A549 (cell line): ENCODE data around the gene ZNF638. TPM values are rescaled to one million over a fixed set of nuclear protein-coding genes. Genes with fewer than 3 reads are reported as not detected.
A peak's percentile ranks its signal among the peaks of the same experiment; 100 is the strongest.

ENCODE experiments used
- ATAC-seq, 2 experiments: fragments of 200-7000 bp in 1 of 2; fragments of >200 bp in 1 of 2; cut with Nextera tagmentation in 1 of 2; cut with Tn5 transposase in 1 of 2; 3 replicates each; pipeline versions ENCODE4 v1.8.0 to v1.9.1; 2018 to 2020; ENCODE audit warnings: mild to moderate bottlenecking in 1 of 2, moderate library complexity in 1 of 2
- CTCF ChIA-PET: fragments of 300-600 bp; sonication (Branson Sonifier 250); formaldehyde crosslinking; extraction: SDS; loops from one replicate; lab custom pipeline; 2021; ENCODE audit warnings: antibody characterized with exemption, inconsistent platforms; lab: Yijun Ruan, JAX
- POLR2A ChIA-PET: fragments of 350-600 bp; formaldehyde crosslinking; extraction: SDS; loops from one replicate; lab custom pipeline; 2021; ENCODE audit warnings: antibody characterized with exemption, inconsistent platforms; lab: Yijun Ruan, JAX
- DNase-seq, 2 experiments: peaks; one replicate each; pipeline versions ENCODE4 v3.0.0 to v3.0.0-alpha.2; 2011 to 2016; ENCODE audit warnings: low read depth in 1 of 2, low spot score in 1 of 2
- FAIRE-seq: peaks from 2 replicates; lab custom pipeline; 2011; peaks lifted over from hg19 to GRCh38; lab: Jason Lieb, UNC
- H3K27ac ChIP-seq, 2 experiments: fragments of >200 bp; sonication (Bioruptor Twin); formaldehyde crosslinking; 3 replicates each; pipeline ENCODE4 v1.5.1; 2016 to 2017
- H3K4me1 ChIP-seq: fragments of >200 bp; sonication (Bioruptor Twin); formaldehyde crosslinking; 3 replicates; pipeline ENCODE4 v1.6.1; 2016
- H3K4me2 ChIP-seq: fragments of >200 bp; sonication (Bioruptor Twin); formaldehyde crosslinking; 3 replicates; pipeline ENCODE4 v1.6.1; 2016
- H3K4me3 ChIP-seq: fragments of >200 bp; sonication (Bioruptor Twin); formaldehyde crosslinking; 3 replicates; pipeline ENCODE4 v1.5.1; 2016
- H3K9me3 ChIP-seq: fragments of >200 bp; sonication (Bioruptor Twin); formaldehyde crosslinking; 3 replicates; pipeline ENCODE4 v1.6.1; 2016
- CBX8 ChIP-seq: fragments of 200-600 bp; sonication (generic); IDR thresholded peaks from 2 replicates; pipeline ENCODE4 v1.6.1; 2016
- CEBPB ChIP-seq, 2 experiments: fragments of >200 bp in 1 of 2; sonication (Bioruptor Twin) in 1 of 2; formaldehyde crosslinking in 1 of 2; IDR thresholded peaks; 2 replicates each; pipeline ENCODE4 v1.6.1; 2012 to 2016
- CHD2 ChIP-seq: fragments of 150-350 bp; IDR thresholded peaks from 2 replicates; pipeline ENCODE4 v1.6.1; 2014; ENCODE audit warnings: low read length; ENCODE audit not compliant: partially characterized antibody
- ESRRA ChIP-seq: fragments of 150-350 bp; IDR thresholded peaks from 2 replicates; pipeline ENCODE4 v1.6.1; 2014; ENCODE audit warnings: mild to moderate bottlenecking, low read length, borderline replicate concordance
- FOSB ChIP-seq: fragments of 250-450 bp; sonication (Bioruptor Pico); IDR thresholded peaks from 2 replicates; pipeline ENCODE4 v1.5.0; 2020; ENCODE audit warnings: mild to moderate bottlenecking, moderate library complexity
- HEYL ChIP-seq: fragments of 250-450 bp; sonication (Bioruptor Pico); IDR thresholded peaks from 2 replicates; pipeline ENCODE4 v1.8.0; 2021; ENCODE audit warnings: mild to moderate bottlenecking, moderate library complexity
- KDM5A ChIP-seq: fragments of 200-600 bp; sonication (generic); IDR thresholded peaks from 2 replicates; pipeline ENCODE4 v1.6.1; 2016; ENCODE audit warnings: antibody characterized with exemption, mild to moderate bottlenecking
- MAFK ChIP-seq: fragments of 450-650 bp; IDR thresholded peaks from 2 replicates; pipeline ENCODE4 v1.6.1; 2014; ENCODE audit not compliant: partially characterized antibody
- NFE2L2 ChIP-seq: fragments of 150-350 bp; conservative IDR thresholded peaks from 2 replicates; pipeline ENCODE4 v1.6.1; 2014; ENCODE audit warnings: low read length
- PHF8 ChIP-seq: fragments of 200-600 bp; sonication (generic); IDR thresholded peaks from 2 replicates; pipeline ENCODE4 v1.6.1; 2016; ENCODE audit warnings: low read depth, mild to moderate bottlenecking, antibody characterized with exemption, moderate library complexity, borderline replicate concordance
- RNF2 ChIP-seq: fragments of 200-600 bp; sonication (generic); IDR thresholded peaks from 2 replicates; pipeline ENCODE4 v1.6.1; 2016; ENCODE audit warnings: low read depth, mild to moderate bottlenecking, antibody characterized with exemption, moderate library complexity, borderline replicate concordance
- SMC3 ChIP-seq: fragments of >200 bp; sonication (Bioruptor Twin); formaldehyde crosslinking; IDR thresholded peaks from 3 replicates; pipeline ENCODE4 v1.6.1; 2018; ENCODE audit warnings: inconsistent platforms
- ZC3H11A ChIP-seq: fragments of 450-650 bp; IDR thresholded peaks from 2 replicates; pipeline ENCODE4 v1.6.1; 2014; ENCODE audit warnings: antibody characterized with exemption, mild to moderate bottlenecking
- ZFP36 ChIP-seq: fragments of 450-650 bp; IDR thresholded peaks from 2 replicates; pipeline ENCODE4 v1.6.1; 2014; ENCODE audit warnings: borderline replicate concordance; ENCODE audit not compliant: partially characterized antibody
- WGBS: methylation state at CpG from one replicate; pipeline ENCODE4 v1.1.6; 2017; ENCODE audit errors: missing lambda C conversion rate; 5-methylcytosine and 5-hydroxymethylcytosine counted together
- polyA plus RNA-seq, 4 experiments: library from polyadenylated mRNA; depleted of rRNA in 3 of 4; stranded (reverse); fragments of >200 nt; fragmentation: RNase III in 1 of 4; extraction: RNeasy Plus Mini Kit Qiagen cat#74134 plus additional on column Dnase treatment in 1 of 4; gene quantifications; 2 replicates in 3 of 4; 3 replicates in 1 of 4; pipeline ENCODE4 v1.2.3, GENCODE V29; 2011 to 2017
- TF ChIP-seq, protein P1 (sequence below): fragments of 200-600 bp; sonication (generic); IDR thresholded peaks from 2 replicates; pipeline ENCODE4 v1.6.1; 2016; ENCODE audit warnings: antibody characterized with exemption, mild to moderate bottlenecking, moderate library complexity
- TF ChIP-seq, protein P2 (sequence below): fragments of 450-650 bp; IDR thresholded peaks from 2 replicates; pipeline ENCODE4 v1.6.1; 2014; ENCODE audit warnings: antibody characterized with exemption
- TF ChIP-seq, protein P3 (sequence below): fragments of >200 bp; sonication (Bioruptor Twin); formaldehyde crosslinking; IDR thresholded peaks from 2 replicates; pipeline ENCODE4 v1.6.1; 2016
- TF ChIP-seq, protein P4 (sequence below): IDR thresholded peaks from 2 replicates; pipeline ENCODE4 v1.6.1; 2012; ENCODE audit warnings: low read depth, borderline replicate concordance

ZNF638 gene
- polyA plus RNA-seq, 2 of the 4 experiments (the other 2 are of a cell fraction), result 74.2 to 160 TPM

DNA sequence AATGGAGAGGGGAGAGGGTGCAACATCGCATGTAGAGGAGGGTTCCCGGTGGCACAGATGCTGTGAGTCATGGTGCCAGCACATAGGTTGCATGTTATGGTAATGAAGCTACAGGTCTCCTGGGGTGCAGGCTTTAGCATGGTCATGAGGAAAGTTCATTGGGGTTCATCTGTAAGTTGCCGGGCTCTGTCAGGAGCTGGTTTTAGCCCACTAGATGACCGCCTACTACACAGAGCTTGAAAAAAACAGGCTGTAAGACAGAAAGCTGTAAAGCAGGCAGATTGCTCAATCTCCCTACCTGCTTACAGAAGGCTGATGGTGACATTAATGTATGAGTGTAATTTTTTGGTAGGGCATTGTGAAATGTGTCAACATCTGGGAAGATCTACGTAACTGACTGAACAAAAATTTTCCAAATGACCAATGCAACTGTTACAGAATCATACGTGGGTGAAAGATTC lies 145.7 kb downstream of the ZNF638 start:
- DNase-seq (no peak), ATAC-seq (no peak)

DNA sequence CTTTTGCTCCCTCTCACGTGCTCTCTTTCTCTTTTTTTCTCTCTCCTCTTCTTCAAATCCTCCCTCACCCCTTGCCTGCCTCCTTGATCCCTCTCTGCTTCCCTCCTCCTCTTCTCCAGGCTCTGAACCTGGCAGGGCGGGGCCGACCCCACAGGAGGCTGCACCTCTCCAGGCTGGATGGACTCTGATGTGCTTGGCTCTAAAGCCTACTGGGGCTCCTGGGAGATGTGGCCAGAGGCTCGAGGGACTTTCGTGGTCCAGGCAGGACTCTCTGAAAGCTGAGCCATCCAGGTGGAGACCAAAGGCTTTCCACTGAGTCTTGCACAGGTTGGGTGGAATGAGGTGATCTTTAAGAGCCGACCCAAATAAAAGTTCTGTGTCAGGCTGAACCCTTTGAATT lies 147.2 kb downstream of the ZNF638 start:
- Histone ChIP-seq H3K27ac (no peak overlapping the region), H3K9me3 (no peaks in the 10 kb centered on the region), H3K4me2 (no peak overlapping the region), H3K4me3 (no peak overlapping the region), H3K4me1 (no peaks in the 10 kb centered on the region)
- TF ChIP-seq NFE2L2 (no peak), FOSB (CRISPR knock-in tag) (no peak), CBX8 (no peak), RNF2 (no peak), SMC3 (no peak), CHD2 (no peak), ESRRA (no peak), CEBPB (IDR thresholded peaks at IDR 0.05) (no peak), ZFP36 (no peak), KDM5A (no peak), MAFK (no peak), ZC3H11A (no peak), HEYL (CRISPR knock-in tag) (no peak)
- TF ChIP-seq, protein P1, sequence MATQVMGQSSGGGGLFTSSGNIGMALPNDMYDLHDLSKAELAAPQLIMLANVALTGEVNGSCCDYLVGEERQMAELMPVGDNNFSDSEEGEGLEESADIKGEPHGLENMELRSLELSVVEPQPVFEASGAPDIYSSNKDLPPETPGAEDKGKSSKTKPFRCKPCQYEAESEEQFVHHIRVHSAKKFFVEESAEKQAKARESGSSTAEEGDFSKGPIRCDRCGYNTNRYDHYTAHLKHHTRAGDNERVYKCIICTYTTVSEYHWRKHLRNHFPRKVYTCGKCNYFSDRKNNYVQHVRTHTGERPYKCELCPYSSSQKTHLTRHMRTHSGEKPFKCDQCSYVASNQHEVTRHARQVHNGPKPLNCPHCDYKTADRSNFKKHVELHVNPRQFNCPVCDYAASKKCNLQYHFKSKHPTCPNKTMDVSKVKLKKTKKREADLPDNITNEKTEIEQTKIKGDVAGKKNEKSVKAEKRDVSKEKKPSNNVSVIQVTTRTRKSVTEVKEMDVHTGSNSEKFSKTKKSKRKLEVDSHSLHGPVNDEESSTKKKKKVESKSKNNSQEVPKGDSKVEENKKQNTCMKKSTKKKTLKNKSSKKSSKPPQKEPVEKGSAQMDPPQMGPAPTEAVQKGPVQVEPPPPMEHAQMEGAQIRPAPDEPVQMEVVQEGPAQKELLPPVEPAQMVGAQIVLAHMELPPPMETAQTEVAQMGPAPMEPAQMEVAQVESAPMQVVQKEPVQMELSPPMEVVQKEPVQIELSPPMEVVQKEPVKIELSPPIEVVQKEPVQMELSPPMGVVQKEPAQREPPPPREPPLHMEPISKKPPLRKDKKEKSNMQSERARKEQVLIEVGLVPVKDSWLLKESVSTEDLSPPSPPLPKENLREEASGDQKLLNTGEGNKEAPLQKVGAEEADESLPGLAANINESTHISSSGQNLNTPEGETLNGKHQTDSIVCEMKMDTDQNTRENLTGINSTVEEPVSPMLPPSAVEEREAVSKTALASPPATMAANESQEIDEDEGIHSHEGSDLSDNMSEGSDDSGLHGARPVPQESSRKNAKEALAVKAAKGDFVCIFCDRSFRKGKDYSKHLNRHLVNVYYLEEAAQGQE, result no peak
- TF ChIP-seq, protein P2, sequence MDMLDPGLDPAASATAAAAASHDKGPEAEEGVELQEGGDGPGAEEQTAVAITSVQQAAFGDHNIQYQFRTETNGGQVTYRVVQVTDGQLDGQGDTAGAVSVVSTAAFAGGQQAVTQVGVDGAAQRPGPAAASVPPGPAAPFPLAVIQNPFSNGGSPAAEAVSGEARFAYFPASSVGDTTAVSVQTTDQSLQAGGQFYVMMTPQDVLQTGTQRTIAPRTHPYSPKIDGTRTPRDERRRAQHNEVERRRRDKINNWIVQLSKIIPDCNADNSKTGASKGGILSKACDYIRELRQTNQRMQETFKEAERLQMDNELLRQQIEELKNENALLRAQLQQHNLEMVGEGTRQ, result no peak
- TF ChIP-seq, protein P3, sequence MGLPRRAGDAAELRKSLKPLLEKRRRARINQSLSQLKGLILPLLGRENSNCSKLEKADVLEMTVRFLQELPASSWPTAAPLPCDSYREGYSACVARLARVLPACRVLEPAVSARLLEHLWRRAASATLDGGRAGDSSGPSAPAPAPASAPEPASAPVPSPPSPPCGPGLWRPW, result no peak
- TF ChIP-seq, protein P4, sequence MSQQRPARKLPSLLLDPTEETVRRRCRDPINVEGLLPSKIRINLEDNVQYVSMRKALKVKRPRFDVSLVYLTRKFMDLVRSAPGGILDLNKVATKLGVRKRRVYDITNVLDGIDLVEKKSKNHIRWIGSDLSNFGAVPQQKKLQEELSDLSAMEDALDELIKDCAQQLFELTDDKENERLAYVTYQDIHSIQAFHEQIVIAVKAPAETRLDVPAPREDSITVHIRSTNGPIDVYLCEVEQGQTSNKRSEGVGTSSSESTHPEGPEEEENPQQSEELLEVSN, result no peak
- WGBS, result 22% methylated on average over 6 of the region's 6 CpGs
- ChIA-PET POLR2A (no interaction called here), CTCF (interaction anchor here (0.8 to 4.8 kb wide), 3 partner anchors 10 to 179 kb away, joined by 3 to 24 read pairs (median 3); no protein-coding TSS in a partner anchor)
- FAIRE-seq, result no peak
- ATAC-seq, result no peak
- no peak for DNase-seq

More for the DNA sequence above, 145.7 kb downstream of the ZNF638 start:
- POLR2A ChIA-PET, result no interaction called here
- 67% methylated on average over 6 of the region's 6 CpGs for WGBS
- Histone ChIP-seq H3K4me2 (no peak overlapping the region), H3K4me1 (no peaks in the 10 kb centered on the region), H3K4me3 (no peak overlapping the region), H3K9me3 (no peaks in the 10 kb centered on the region), H3K27ac (no peak overlapping the region)
- FAIRE-seq, result peak; percentile 59
- CTCF ChIA-PET, result interaction anchor here (0.8 to 5.8 kb wide), 6 partner anchors 15 to 356 kb away, joined by 3 to 40 read pairs (median 4); no protein-coding TSS in a partner anchor
- peak; percentile 46; a peak in 2 of 4 replicates for TF ChIP-seq CEBPB (IDR thresholded peaks at IDR 0.05)
- TF ChIP-seq KDM5A, result no peak

DNA sequence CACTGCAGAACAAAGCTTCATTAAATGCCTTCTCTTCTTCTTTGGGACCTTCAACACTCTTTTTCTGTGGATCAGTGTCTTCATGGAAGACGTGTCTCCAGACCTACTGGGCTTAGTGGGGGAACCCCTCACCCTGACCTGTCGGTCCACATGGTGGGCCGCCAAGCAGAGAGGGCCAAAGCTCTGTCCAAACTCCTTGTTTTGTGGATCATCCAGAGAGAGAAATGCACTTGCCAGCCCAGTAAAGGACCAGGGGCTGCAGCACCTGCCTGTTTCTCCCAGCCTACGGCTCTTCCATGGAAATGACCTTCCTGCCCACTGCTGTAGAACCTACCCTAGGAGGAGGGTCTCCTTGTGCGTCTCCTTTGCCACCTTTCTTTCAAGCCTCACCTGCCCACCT lies 147.7 kb downstream of the ZNF638 start:
- 61% methylated on average over 5 of the region's 5 CpGs for WGBS
- POLR2A ChIA-PET, result no interaction called here
- CTCF ChIA-PET, result interaction anchor here (0.8 to 4.8 kb wide), 4 partner anchors 10 to 179 kb away, joined by 3 to 24 read pairs (median 3); no protein-coding TSS in a partner anchor

More for the DNA sequence above, 147.7 kb downstream of the ZNF638 start:
- DNase-seq, result no peak
- no peak for TF ChIP-seq SMC3
- no peak for TF ChIP-seq HEYL (CRISPR knock-in tag)
- no peak for TF ChIP-seq PHF8
- TF ChIP-seq, all 56 proteins: peak for 0
- Histone ChIP-seq H3K27ac (no peak overlapping the region), H3K9me3 (no peaks in the 10 kb centered on the region), H3K4me1 (no peaks in the 10 kb centered on the region), H3K4me3 (no peak overlapping the region), H3K4me2 (no peak overlapping the region)
- no peak for ATAC-seq
- no peak for FAIRE-seq
